Fibroblast of mammary gland (primary cell): Measurements from ENCODE around the gene IRF2BP2.

ENCODE experiments used
- DNase-seq: peaks from one replicate; pipeline ENCODE4 v3.0.0-alpha.2; 2010; ENCODE audit warnings: low read depth
- H3K4me3 ChIP-seq: 2 replicates; pipeline ENCODE4 v1.5.1; 2011; ENCODE audit warnings: low read depth, mild to moderate bottlenecking, low read length, moderate library complexity; ENCODE audit not compliant: control insufficient read depth
- CTCF ChIP-seq: conservative IDR thresholded peaks from 2 replicates; pipeline ENCODE4 v1.5.1; 2011; ENCODE audit warnings: low read depth, low read length, inconsistent platforms; ENCODE audit not compliant: control insufficient read depth, insufficient read depth

Gene IRF2BP2

GRCh38 chr1:234655328-234656069, 45.5 kb upstream of the IRF2BP2 start:
- H3K4me3 ChIP-seq, result no peak overlapping the region
- TF ChIP-seq CTCF, result no peak
- DNase-seq, result no peak

- DNase-seq, result no peak
- no peak overlapping the region for H3K4me3 ChIP-seq
- no peak for TF ChIP-seq CTCF
Observed at GRCh38 chr1:234654002-234654733, 44.2 kb upstream of the IRF2BP2 start.

- no peak overlapping the region for H3K4me3 ChIP-seq
- peak; percentile 55 for DNase-seq
- no peak for TF ChIP-seq CTCF
Observed at GRCh38 chr1:234649432-234650081, 39.6 kb upstream of the IRF2BP2 start.

GRCh38 chr1:234647758-234648157, 37.8 kb upstream of the IRF2BP2 start:
- no peak overlapping the region for H3K4me3 ChIP-seq
- peak; percentile 46 for DNase-seq
- no peak for TF ChIP-seq CTCF

GRCh38 chr1:234647245-234647644, 37.3 kb upstream of the IRF2BP2 start:
- H3K4me3 ChIP-seq, result no peak overlapping the region
- no peak for DNase-seq
- no peak for TF ChIP-seq CTCF

GRCh38 chr1:234645964-234646363, 36.0 kb upstream of the IRF2BP2 start:
- no peak for TF ChIP-seq CTCF
- DNase-seq, result peak; percentile 46
- no peak overlapping the region for H3K4me3 ChIP-seq
